CD14-positive monocyte (primary cell): ENCODE measurements around the gene SIK3. TPM values are rescaled to one million over a fixed set of nuclear protein-coding genes. Genes with fewer than 3 reads are reported as not detected.

Source experiments
- DNase-seq, 3 donors: peaks; one replicate each; pipeline ENCODE4 v3.0.0-alpha.2; 2011 to 2022
- H2AFZ ChIP-seq: 2 replicates; pipeline ENCODE4 v1.6.0; 2012; ENCODE audit warnings: mild to moderate bottlenecking, low read depth, low read length, inconsistent platforms; ENCODE audit not compliant: insufficient read depth, poor library complexity, severe bottlenecking
- H3K27ac ChIP-seq, 2 donors: 1 replicate in 1 of 2; 2 replicates in 1 of 2; pipeline ENCODE4 v1.5.1; 2012 to 2013; ENCODE audit warnings: low read length in 2 of 2, control low read depth in 1 of 2, inconsistent platforms in 1 of 2, low read depth in 1 of 2, mild to moderate bottlenecking in 1 of 2
- H3K27me3 ChIP-seq, 2 donors: one replicate each; pipeline versions ENCODE4 v1.6.0 to v1.6.1; 2011 to 2013; ENCODE audit warnings: low read length in 2 of 2; ENCODE audit not compliant: control insufficient read depth in 2 of 2, insufficient read depth in 2 of 2
- H3K36me3 ChIP-seq, 2 donors: replicated peaks in 1 of 2; 1 replicate in 1 of 2; 2 replicates in 1 of 2; pipeline versions ENCODE4 v1.5.1 to v1.6.1; 2012 to 2013; ENCODE audit warnings: low read length in 2 of 2, control low read depth in 1 of 2, inconsistent platforms in 1 of 2, mild to moderate bottlenecking in 1 of 2; ENCODE audit not compliant: insufficient read depth in 2 of 2, control insufficient read depth in 1 of 2
- H3K4me1 ChIP-seq, 2 donors: 1 replicate in 1 of 2; 2 replicates in 1 of 2; pipeline versions ENCODE4 v1.5.1 to v1.6.1; 2012 to 2013; ENCODE audit warnings: low read length in 2 of 2, control low read depth in 1 of 2, inconsistent platforms in 1 of 2, mild to moderate bottlenecking in 1 of 2, moderate library complexity in 1 of 2; ENCODE audit not compliant: insufficient read depth in 2 of 2, control insufficient read depth in 1 of 2
- H3K4me2 ChIP-seq: replicated peaks from 2 replicates; pipeline ENCODE3; 2012; ENCODE audit warnings: low read length, moderate library complexity, mild to moderate bottlenecking; ENCODE audit not compliant: poor library complexity, severe bottlenecking; ENCODE audit errors: extremely low read depth
- H3K4me3 ChIP-seq, 3 experiments: fragments of 200-600 bp in 1 of 3; sonication (generic) in 1 of 3; replicated peaks in 1 of 3; 1 replicate in 2 of 3; 2 replicates in 1 of 3; pipeline ENCODE4 v1.5.1; 2011 to 2013; ENCODE audit warnings: low read length in 3 of 3, mild to moderate bottlenecking in 3 of 3, control low read depth in 2 of 3, low read depth in 2 of 3, inconsistent platforms in 1 of 3, moderate library complexity in 1 of 3
- H3K79me2 ChIP-seq: 2 replicates; pipeline ENCODE4 v1.6.0; 2012; ENCODE audit warnings: mild to moderate bottlenecking, control low read depth, inconsistent platforms, low read length, moderate library complexity; ENCODE audit not compliant: insufficient read depth
- H3K9ac ChIP-seq: 2 replicates; pipeline ENCODE4 v1.6.0; 2017; ENCODE audit warnings: low read length, mild to moderate bottlenecking; ENCODE audit not compliant: insufficient read depth, poor library complexity, severe bottlenecking
- H3K9me3 ChIP-seq, 2 donors: replicated peaks in 1 of 2; 1 replicate in 1 of 2; 2 replicates in 1 of 2; pipeline versions ENCODE4 v1.5.1 to v1.6.1; 2012 to 2013; ENCODE audit warnings: low read length in 2 of 2, control low read depth in 1 of 2; ENCODE audit not compliant: control insufficient read depth in 1 of 2, insufficient read depth in 1 of 2
- H4K20me1 ChIP-seq: 2 replicates; pipeline ENCODE4 v1.6.0; 2012; ENCODE audit warnings: mild to moderate bottlenecking, low read length, control low read depth, moderate library complexity; ENCODE audit not compliant: insufficient read depth
- H3K27ac Mint-ChIP-seq, 7 donors: one replicate each; pipeline ENCODE4 v1.8.0; 2020; ENCODE audit warnings: mild to moderate bottlenecking in 7 of 7, mixed read lengths in 7 of 7, moderate library complexity in 6 of 7, inconsistent platforms in 2 of 7
- H3K27me3 Mint-ChIP-seq, 3 donors: one replicate each; pipeline ENCODE4 v1.8.0; 2021 to 2022; ENCODE audit warnings: low read depth in 3 of 3, mild to moderate bottlenecking in 3 of 3, mixed read lengths in 3 of 3, moderate library complexity in 3 of 3, inconsistent platforms in 1 of 3
- H3K36me3 Mint-ChIP-seq, 2 donors: one replicate each; pipeline ENCODE4 v1.8.0; 2020; ENCODE audit warnings: mixed read lengths in 2 of 2, inconsistent platforms in 1 of 2, mild to moderate bottlenecking in 1 of 2
- H3K4me1 Mint-ChIP-seq: one replicate; pipeline ENCODE4 v1.8.0; 2020; ENCODE audit warnings: mild to moderate bottlenecking, mixed read lengths
- H3K4me3 Mint-ChIP-seq, 2 donors: one replicate each; pipeline ENCODE4 v1.8.0; 2020; ENCODE audit warnings: mild to moderate bottlenecking in 2 of 2, mixed read lengths in 2 of 2, moderate library complexity in 1 of 2
- H3K9me3 Mint-ChIP-seq, 7 donors: one replicate each; pipeline ENCODE4 v1.8.0; 2020 to 2022; ENCODE audit warnings: mixed read lengths in 7 of 7, mild to moderate bottlenecking in 6 of 7, moderate library complexity in 6 of 7, inconsistent platforms in 2 of 7
- WGBS: methylation state at CpG from one replicate; pipeline ENCODE4 v1.1.5; 2013; ENCODE audit warnings: missing lambda C conversion rate; ENCODE audit not compliant: insufficient coverage; 5-methylcytosine and 5-hydroxymethylcytosine counted together
- intact Hi-C, 2 donors: fragments of 100-400 bp; cut with micrococcal nuclease; formaldehyde crosslinking; loops; one replicate each; pipeline versions ENCODE4 v1.15.0 to v1.15.1; 2023
- polyA plus RNA-seq, 3 donors: library from polyadenylated mRNA; depleted of rRNA in 1 of 3; unstranded in 2 of 3; stranded (reverse) in 1 of 3; fragments of 300-500 nt in 2 of 3; fragments of >200 nt in 1 of 3; fragmentation: Illumina TruSeq in 2 of 3; gene quantifications; 1 replicate in 2 of 3; 2 replicates in 1 of 3; pipeline ENCODE4 v1.2.3, GENCODE V29; 2012 to 2021
- TF ChIP-seq, protein P1 (sequence below): fragments of 200-600 bp; IDR thresholded peaks from one replicate; pipeline ENCODE4 v1.8.0; 2022; ENCODE audit warnings: antibody characterized with exemption, mild to moderate bottlenecking

Gene SIK3
- polyA plus RNA-seq, 3 donors: 18.3 to 142 (median 20.0) TPM

- H3K36me3 ChIP-seq: no peaks in the 10 kb centered on the region
- Mint-ChIP-seq H3K36me3 (peaks cover 4 to 6% of the 10 kb centered on the region in 2 donors), H3K27me3 (peaks cover 0 to 2% (median 0%) of the 10 kb centered on the region in 3 donors), H3K4me1 (peaks cover 65% of the 10 kb centered on the region), H3K4me3 (no peak overlapping the region), H3K27ac (peak overlapping the region in 2 of 7 donors; percentile 50 to 75), H3K9me3 (no peaks in the 10 kb centered on the region)
- intact Hi-C loops: loop anchor here in 1 of 2 donors (5.0 kb wide), 1 partner anchor 38 kb away; no protein-coding TSS in a partner anchor
- H3K4me3 ChIP-seq: no peak overlapping the region
- H3K4me2 ChIP-seq: no peak overlapping the region
- no peaks in the 10 kb centered on the region for H3K9me3 ChIP-seq
- H3K9ac ChIP-seq: no peak overlapping the region
- no peak for DNase-seq
- H2AFZ ChIP-seq: no peak overlapping the region
- WGBS: 57% methylated on average over 3 of the region's 7 CpGs
- peaks cover 21 to 47% of the 10 kb centered on the region in 2 donors for H3K4me1 ChIP-seq
- H3K27me3 ChIP-seq: no peaks in the 10 kb centered on the region
- peaks cover 100% of the 10 kb centered on the region for H4K20me1 ChIP-seq
- peaks cover 99% of the 10 kb centered on the region for H3K79me2 ChIP-seq
- H3K27ac ChIP-seq: no peak overlapping the region
- TF ChIP-seq, protein P1, sequence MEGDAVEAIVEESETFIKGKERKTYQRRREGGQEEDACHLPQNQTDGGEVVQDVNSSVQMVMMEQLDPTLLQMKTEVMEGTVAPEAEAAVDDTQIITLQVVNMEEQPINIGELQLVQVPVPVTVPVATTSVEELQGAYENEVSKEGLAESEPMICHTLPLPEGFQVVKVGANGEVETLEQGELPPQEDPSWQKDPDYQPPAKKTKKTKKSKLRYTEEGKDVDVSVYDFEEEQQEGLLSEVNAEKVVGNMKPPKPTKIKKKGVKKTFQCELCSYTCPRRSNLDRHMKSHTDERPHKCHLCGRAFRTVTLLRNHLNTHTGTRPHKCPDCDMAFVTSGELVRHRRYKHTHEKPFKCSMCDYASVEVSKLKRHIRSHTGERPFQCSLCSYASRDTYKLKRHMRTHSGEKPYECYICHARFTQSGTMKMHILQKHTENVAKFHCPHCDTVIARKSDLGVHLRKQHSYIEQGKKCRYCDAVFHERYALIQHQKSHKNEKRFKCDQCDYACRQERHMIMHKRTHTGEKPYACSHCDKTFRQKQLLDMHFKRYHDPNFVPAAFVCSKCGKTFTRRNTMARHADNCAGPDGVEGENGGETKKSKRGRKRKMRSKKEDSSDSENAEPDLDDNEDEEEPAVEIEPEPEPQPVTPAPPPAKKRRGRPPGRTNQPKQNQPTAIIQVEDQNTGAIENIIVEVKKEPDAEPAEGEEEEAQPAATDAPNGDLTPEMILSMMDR: no peak
Measured at GRCh38 chr11:117044287-117045035, 53.8 kb downstream of the SIK3 start.

- Mint-ChIP-seq H3K4me3 (no peak overlapping the region), H3K9me3 (peaks cover 0 to 2% (median 0%) of the 10 kb centered on the region in 7 donors), H3K4me1 (peaks cover 73% of the 10 kb centered on the region), H3K36me3 (peaks cover 11 to 15% of the 10 kb centered on the region in 2 donors), H3K27ac (peak overlapping the region in 1 of 7 donors; percentile 32), H3K27me3 (peaks cover 0 to 2% (median 0%) of the 10 kb centered on the region in 3 donors)
- Histone ChIP-seq H3K9me3 (no peaks in the 10 kb centered on the region), H3K4me3 (no peak overlapping the region), H3K27me3 (no peaks in the 10 kb centered on the region), H3K9ac (no peak overlapping the region), H3K36me3 (no peaks in the 10 kb centered on the region), H4K20me1 (peaks cover 100% of the 10 kb centered on the region), H3K4me1 (peaks cover 21 to 47% of the 10 kb centered on the region in 2 donors), H2AFZ (no peak overlapping the region), H3K4me2 (no peak overlapping the region), H3K79me2 (peaks cover 96% of the 10 kb centered on the region), H3K27ac (peak overlapping the region in 1 of 2 donors; percentile 2)
- TF ChIP-seq, protein P1: no peak
- 100% methylated on average over 1 of the region's 3 CpGs for WGBS
- no peak for DNase-seq
- intact Hi-C loops: no loop called here
Measured at GRCh38 chr11:117042689-117043088, 55.5 kb downstream of the SIK3 start.
